NT2/D1 (cell line): ENCODE measurements around the gene CD37.

Experiments
- SUZ12 ChIP-seq: IDR thresholded peaks from 2 replicates; pipeline ENCODE4 v1.6.1; 2011; ENCODE audit not compliant: insufficient read length, insufficient read depth; ENCODE audit errors: extremely low read depth
- YY1 ChIP-seq: IDR thresholded peaks from 2 replicates; pipeline ENCODE4 v1.6.1; 2011; ENCODE audit not compliant: insufficient read length, insufficient read depth
- ZNF274 ChIP-seq: IDR thresholded peaks from 2 replicates; pipeline ENCODE4 v1.6.1; 2011; ENCODE audit warnings: mild to moderate bottlenecking, low read depth, low read length

DNA sequence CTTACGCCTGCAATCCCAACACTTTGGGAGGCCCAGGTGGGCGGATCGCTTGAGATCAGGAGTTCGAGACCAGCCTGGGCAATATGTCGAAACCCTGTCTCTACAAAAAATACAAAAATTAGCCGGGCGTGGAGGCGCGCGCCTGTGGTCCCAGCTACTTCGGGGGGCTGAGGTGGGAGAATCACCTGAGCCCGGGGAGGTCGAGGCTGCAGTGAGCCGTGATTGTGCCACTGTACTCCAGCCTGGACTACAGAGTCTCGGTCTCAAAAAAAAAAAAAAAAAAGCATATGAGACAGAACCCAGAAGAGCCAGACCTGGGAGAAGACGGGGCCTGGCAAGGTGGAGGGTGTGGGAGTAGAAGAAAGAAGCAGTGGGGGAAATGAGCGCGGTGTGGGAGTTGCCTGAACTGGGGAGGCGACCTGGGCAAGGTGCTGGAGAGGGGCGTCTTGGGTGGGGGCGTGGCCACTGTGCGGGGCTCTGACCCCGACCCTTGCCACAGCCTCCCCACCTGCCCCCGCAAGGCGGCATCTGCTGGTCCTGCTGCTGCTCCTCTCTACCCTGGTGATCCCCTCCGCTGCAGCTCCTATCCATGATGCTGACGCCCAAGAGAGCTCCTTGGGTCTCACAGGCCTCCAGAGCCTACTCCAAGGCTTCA, 29.0 kb downstream of the CD37 start:
- no peak for TF ChIP-seq ZNF274
- TF ChIP-seq SUZ12, result no peak
- TF ChIP-seq YY1, result no peak
